Epithelial cell of proximal tubule (primary cell): ENCODE measurements around the gene NUP93. TPM values are rescaled to one million over a fixed set of nuclear protein-coding genes. Genes with fewer than 3 reads are reported as not detected.
"Not testable (repeated sequence)": the region's sequence is repeated elsewhere in the genome, so short reads cannot be mapped to it uniquely, and the experiment has no call there.

Experiments
- DNase-seq: peaks from one replicate; pipeline ENCODE4 v3.0.0-alpha.2; 2011; ENCODE audit warnings: low read depth
- H3K4me3 ChIP-seq: 2 replicates; pipeline ENCODE4 v1.5.1; 2011; ENCODE audit warnings: low read depth, mild to moderate bottlenecking, low read length
- total RNA-seq: library from RNA; depleted of rRNA; stranded (reverse); fragments of >200 nt; gene quantifications from 2 replicates; pipeline ENCODE4 v1.2.3, GENCODE V29; 2015
- TF ChIP-seq, protein P1 (sequence below): conservative IDR thresholded peaks from 2 replicates; pipeline ENCODE4 v1.5.1; 2012; ENCODE audit warnings: low read depth, mild to moderate bottlenecking, low read length

NUP93 gene
- total RNA-seq, 1 donor from 2014 or later = 92.5 TPM

DNA sequence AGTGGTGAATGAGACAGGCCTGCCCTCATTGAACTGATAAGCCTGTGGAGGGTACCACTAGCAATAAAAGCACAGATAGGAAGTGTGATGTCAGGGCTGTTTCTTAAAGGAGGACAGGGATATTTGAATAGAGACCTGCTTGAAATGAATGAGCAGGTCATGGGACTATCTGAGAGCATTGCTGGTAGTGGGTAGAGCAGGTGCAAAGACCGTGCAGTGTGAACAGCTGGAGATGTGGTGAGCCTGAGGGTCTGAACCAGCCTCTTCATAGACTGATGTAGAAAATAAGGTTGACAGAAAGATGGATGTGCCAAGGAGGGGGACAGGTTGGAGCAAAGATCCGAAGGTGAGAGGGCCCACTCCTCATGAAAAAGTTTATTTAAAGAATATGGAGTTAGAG is 2.4 kb downstream of the NUP93 start:
- TF ChIP-seq, protein P1, sequence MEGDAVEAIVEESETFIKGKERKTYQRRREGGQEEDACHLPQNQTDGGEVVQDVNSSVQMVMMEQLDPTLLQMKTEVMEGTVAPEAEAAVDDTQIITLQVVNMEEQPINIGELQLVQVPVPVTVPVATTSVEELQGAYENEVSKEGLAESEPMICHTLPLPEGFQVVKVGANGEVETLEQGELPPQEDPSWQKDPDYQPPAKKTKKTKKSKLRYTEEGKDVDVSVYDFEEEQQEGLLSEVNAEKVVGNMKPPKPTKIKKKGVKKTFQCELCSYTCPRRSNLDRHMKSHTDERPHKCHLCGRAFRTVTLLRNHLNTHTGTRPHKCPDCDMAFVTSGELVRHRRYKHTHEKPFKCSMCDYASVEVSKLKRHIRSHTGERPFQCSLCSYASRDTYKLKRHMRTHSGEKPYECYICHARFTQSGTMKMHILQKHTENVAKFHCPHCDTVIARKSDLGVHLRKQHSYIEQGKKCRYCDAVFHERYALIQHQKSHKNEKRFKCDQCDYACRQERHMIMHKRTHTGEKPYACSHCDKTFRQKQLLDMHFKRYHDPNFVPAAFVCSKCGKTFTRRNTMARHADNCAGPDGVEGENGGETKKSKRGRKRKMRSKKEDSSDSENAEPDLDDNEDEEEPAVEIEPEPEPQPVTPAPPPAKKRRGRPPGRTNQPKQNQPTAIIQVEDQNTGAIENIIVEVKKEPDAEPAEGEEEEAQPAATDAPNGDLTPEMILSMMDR = no peak
- DNase-seq = no peak
- H3K4me3 ChIP-seq = no peak overlapping the region

DNA sequence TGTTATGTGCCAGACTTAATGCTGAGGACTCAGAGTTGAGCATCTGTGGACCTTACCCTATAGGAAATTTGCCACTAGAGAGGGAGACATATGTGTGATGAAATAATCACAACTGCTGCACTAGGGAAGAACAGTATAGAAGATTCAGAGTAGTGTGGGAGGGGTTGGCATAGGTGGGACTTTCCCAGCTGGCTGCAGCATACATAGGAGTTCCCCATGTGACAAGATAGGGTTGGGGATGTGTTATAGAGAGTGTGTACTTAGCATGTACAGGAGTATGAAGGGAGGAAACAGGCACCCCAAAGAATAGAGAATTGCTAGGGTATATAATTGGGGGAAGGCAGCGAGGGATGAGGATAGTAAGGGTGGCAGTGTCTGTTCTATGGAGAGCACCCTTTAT is 2.9 kb downstream of the NUP93 start:
- no peak overlapping the region for H3K4me3 ChIP-seq
- no peak for DNase-seq
- TF ChIP-seq, protein P1 = no peak

GRCh38 chr16:56734429-56734828 is 4.5 kb downstream of the NUP93 start:
- H3K4me3 ChIP-seq = no peak overlapping the region
- no peak for DNase-seq
- TF ChIP-seq, protein P1 = no peak

DNA sequence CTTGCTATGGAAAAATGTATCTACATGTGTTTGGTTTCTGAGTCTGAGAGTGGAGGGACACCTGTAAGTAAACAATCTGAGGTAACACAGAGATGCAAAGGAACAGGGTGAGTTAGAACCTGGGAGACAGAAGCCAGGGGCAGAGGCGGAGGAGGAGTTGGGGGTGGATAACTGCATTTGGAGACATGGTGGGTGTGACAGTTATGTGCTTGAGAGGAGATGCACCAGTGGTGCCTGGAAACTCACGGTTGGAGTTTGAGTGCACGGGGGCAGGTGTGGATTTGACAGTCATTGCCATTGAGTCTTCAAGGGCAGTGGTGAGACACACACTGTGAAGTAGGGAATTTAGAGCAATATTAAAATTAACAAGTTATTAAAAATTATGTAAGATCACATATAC is 6.5 kb downstream of the NUP93 start:
- TF ChIP-seq, protein P1 = no peak
- no peak overlapping the region for H3K4me3 ChIP-seq
- no peak for DNase-seq

GRCh38 chr16:56737539-56737938 is 7.6 kb downstream of the NUP93 start:
- no peak for DNase-seq
- no peak overlapping the region for H3K4me3 ChIP-seq
- TF ChIP-seq, protein P1 = no peak

GRCh38 chr16:56738221-56738620 is 8.3 kb downstream of the NUP93 start:
- DNase-seq = no peak
- no peak overlapping the region for H3K4me3 ChIP-seq
- TF ChIP-seq, protein P1 = no peak

DNA sequence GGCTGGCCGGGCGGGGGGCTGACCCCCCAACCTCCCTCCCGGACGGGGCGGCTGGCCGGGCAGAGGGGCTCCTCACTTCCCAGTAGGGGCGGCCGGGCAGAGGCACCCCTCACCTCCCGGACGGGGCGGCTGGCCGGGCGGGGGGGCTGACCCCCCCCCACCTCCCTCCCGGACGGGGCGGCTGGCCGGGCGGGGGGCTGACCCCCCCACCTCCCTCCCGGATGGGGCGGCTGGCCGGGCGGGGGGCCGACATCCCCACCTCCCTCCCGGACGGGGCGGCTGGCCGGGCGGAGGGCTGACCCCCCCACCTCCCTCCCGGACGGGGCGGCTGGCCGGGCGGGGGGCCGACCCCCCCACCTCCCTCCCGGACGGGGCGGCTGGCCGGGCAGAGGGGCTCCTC is 9.4 kb downstream of the NUP93 start:
- not testable (repeated sequence) for DNase-seq, H3K4me3 ChIP-seq

DNA sequence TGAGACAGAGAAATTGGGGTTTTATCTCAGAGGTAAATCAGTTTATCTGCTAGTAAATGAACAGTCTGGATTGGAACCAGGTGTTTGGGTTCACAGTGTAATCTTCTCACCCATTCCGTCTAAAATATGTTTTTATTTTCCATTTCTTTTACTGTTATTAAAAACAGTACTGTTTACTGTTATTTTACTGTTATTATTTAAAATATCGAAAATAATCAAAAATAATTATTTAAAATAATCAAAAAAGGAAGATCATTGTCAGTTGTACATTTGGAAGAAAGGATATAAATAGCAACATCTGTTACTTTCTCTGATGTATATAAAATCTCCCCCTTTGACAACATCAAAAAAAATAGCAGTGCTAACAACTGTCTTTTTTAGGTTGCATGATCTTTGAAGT is 11.5 kb downstream of the NUP93 start:
- DNase-seq = no peak
- TF ChIP-seq, protein P1 = no peak
- no peak overlapping the region for H3K4me3 ChIP-seq
